ENCODE data around the gene SP5.

DNA sequence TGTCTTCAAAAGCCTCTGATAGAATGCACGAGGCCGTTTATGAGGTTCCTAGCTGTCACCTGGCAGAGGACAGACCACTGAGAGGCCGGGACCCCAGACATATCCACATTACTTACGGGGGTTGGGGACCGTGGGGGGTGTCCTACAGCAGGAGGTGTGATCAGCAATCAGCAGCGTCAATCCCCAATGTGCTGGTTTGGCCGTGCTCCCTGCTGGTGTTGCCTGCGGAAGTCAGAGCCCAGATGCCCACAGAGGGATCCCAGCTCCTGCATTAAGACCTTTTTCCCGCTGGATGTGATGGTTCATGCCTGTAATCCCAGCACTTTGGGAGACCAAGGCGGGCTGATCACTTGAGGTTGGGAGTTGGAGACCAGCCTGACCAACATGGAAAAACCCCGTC, 20.8 kb upstream of the SP5 start:
- TF ChIP-seq, protein P1, sequence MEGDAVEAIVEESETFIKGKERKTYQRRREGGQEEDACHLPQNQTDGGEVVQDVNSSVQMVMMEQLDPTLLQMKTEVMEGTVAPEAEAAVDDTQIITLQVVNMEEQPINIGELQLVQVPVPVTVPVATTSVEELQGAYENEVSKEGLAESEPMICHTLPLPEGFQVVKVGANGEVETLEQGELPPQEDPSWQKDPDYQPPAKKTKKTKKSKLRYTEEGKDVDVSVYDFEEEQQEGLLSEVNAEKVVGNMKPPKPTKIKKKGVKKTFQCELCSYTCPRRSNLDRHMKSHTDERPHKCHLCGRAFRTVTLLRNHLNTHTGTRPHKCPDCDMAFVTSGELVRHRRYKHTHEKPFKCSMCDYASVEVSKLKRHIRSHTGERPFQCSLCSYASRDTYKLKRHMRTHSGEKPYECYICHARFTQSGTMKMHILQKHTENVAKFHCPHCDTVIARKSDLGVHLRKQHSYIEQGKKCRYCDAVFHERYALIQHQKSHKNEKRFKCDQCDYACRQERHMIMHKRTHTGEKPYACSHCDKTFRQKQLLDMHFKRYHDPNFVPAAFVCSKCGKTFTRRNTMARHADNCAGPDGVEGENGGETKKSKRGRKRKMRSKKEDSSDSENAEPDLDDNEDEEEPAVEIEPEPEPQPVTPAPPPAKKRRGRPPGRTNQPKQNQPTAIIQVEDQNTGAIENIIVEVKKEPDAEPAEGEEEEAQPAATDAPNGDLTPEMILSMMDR (IDR thresholded peaks at IDR 0.05 in 4 of 5, conservative IDR thresholded peaks at IDR 0.05 in 1 of 5) = no peak
- TF ChIP-seq POLR2A (IDR thresholded peaks at IDR 0.05) = no peak

Data from gastrocnemius medialis (tissue), 4 donors.